GM21717 (cell line): ENCODE measurements around the gene AMACR.
A peak's percentile ranks its signal among the peaks of the same experiment; 100 is the strongest.
"Not testable (repeated sequence)": the region's sequence is repeated elsewhere in the genome, so short reads cannot be mapped to it uniquely, and the experiment has no call there.

Experiments used
- ATAC-seq: cut with Tn5 transposase; IDR thresholded peaks from one replicate; pipeline ENCODE4 v1.9.1; 2021; ENCODE audit warnings: mild to moderate bottlenecking, moderate library complexity; ENCODE audit not compliant: unreplicated experiment

AMACR gene

DNA sequence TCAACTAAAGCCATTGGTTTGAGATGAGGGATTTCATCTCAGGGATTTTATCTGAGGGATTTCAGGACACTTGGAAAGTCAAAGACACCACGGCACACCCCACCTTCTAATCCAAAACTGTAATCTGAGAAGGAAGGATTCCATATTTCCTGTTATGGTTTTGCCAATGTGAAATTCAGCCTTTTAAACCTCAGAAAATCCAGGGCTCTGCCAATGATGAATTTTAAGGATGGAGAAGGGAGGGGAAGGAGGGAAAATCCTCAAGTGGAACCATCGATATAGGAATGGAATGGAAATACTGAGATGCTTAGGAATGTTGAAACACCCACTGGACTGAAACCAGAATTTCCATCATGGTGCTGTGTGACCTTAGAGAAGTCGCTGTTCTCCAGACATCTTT lies 29.9 kb upstream of the AMACR start:
- ATAC-seq, result no peak

DNA sequence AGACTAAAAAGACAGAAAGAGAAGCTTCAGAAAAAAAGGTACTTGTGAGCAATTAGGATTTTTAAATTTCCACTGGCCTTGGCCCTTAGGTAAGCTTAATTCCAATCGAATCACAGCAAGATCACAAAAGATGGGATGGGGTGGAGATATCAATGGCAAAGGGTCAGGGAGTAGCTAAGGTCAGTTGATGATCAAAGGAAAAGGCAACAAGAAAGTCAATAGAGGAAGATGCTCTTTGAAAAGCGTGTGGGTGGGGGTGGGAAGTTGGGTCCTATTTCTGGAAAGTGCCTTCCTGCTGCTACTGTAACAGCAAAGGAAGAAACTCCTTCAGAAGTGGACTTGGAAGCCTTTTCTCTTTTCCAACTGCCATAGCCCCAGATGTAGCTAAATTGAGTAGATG lies 27.9 kb upstream of the AMACR start:
- no peak for ATAC-seq

GRCh38 chr5:34034534-34035327 lies 26.9 kb upstream of the AMACR start:
- no peak for ATAC-seq

DNA sequence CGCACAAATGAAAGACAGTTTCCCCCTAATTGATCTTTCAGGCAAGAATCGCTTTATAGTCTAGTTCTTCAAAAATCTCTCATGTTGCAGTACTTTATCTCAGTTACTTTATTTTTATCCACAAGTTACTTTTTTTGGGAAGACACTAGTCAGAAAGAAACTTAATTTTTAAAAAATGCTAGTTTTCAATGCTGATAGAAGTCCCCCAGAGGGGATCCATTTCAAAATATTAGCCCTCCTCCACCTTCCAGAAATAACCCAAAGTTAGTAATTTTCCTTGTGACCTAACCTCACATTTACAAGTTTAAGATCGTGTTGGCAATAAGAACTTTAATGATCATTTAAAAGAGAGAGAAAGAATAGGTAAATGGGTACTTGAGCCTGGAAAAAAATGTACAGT lies 24.1 kb upstream of the AMACR start:
- no peak for ATAC-seq

DNA sequence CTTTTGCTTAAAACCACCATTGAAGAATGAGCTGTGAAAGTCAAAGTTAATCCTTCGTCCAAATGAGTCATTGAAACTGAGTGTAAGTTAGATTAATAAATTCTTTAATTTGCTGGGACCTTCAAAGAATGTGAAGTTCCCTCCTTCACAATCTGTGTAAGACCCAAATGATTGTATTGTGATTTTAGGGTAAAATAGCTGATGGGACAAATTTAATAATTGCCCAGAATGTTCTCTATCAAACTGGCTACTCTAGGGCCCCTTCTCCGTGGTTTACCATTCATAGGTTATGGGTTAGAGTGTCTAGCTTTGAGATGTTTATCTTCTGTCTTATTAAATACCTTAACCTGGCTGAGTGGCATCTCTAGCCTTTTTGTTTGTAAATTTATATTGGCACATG lies 23.3 kb upstream of the AMACR start:
- no peak for ATAC-seq

GRCh38 chr5:34030585-34030984 lies 22.7 kb upstream of the AMACR start:
- not testable (repeated sequence) for ATAC-seq

GRCh38 chr5:34030048-34030447 lies 22.2 kb upstream of the AMACR start:
- no peak for ATAC-seq

GRCh38 chr5:34028349-34028748 lies 20.5 kb upstream of the AMACR start:
- ATAC-seq, result no peak

- no peak for ATAC-seq
Measured at GRCh38 chr5:34026089-34026761, 18.4 kb upstream of the AMACR start.

- ATAC-seq, result peak; percentile 87
Measured at GRCh38 chr5:34022121-34022705, 14.4 kb upstream of the AMACR start.

DNA sequence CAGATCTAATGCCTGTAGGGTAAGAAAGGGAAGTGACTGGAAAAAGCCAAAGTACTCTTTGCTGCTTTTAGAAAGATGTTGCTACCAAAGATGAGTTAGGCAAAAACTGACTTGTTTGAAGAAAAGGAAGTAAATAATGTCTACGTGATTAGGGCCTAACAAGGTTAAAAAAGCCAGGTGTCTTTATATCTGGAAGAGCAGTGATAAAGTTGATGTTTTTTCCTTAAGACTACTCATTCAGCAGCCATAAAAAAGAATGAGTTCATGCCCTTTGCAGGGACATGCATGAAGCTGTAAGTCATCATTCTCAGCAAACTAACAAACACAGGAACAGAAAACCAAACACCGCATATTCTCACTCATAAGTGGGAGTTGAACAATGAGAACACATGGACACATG lies 13.5 kb upstream of the AMACR start:
- ATAC-seq, result no peak

- no peak for ATAC-seq
Measured at GRCh38 chr5:34020726-34021125, 12.9 kb upstream of the AMACR start.

DNA sequence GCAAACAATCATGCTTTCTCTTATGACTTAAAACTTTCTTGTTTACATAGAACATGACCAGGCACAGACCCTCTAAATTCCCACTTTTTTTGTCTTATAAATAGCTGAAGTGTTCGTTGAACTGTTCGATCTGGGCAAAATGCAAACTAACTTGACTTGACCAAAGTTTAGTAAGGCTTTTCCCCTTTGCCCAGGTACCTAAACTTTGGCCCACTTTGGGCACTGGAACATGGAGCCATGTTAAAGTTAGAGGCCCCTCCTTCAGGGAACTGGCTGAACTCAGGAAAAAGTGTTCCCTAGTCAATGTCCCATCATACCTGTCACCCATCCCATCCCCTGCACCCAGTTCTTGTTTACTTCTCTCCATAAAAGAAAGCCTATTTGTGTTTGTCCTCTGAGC lies 9.4 kb upstream of the AMACR start:
- no peak for ATAC-seq

DNA sequence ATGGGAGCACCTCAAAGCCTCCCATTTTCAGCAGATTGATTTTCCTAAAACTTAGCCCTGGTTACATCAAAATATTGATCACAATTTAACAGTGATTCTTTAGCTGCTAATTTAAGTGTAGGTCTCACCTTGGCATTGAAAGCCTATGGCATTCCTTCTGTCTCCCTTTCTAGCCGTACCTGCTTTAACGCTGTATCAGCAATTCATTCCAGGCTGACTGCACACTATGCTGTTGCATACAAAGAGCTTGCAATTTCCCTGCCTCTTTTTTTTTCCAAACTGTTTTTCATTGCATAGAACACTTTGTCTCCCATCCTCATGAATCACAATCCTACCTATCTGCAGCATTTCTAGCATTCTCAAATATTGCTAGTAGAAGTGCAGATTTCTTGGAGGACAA lies 8.9 kb upstream of the AMACR start:
- no peak for ATAC-seq

DNA sequence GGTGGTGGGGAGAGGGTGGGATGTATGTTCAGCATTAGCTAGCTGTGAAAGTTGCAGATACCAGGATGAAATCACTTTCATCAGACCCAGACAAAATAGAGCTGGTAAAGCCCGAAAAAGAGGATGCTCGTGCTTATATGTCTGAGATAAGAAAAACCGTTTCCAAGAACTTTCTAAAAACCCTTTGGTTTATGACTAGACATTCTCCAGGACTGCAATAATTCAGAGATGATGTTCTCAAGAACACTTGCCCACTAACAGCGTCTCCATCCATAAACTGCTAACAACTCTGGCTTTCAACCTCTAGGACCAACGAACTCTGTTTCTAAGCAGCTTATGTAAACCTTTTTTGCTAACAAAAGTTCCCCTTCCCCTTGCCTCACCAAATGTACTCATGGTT lies 8.4 kb upstream of the AMACR start:
- ATAC-seq, result no peak

DNA sequence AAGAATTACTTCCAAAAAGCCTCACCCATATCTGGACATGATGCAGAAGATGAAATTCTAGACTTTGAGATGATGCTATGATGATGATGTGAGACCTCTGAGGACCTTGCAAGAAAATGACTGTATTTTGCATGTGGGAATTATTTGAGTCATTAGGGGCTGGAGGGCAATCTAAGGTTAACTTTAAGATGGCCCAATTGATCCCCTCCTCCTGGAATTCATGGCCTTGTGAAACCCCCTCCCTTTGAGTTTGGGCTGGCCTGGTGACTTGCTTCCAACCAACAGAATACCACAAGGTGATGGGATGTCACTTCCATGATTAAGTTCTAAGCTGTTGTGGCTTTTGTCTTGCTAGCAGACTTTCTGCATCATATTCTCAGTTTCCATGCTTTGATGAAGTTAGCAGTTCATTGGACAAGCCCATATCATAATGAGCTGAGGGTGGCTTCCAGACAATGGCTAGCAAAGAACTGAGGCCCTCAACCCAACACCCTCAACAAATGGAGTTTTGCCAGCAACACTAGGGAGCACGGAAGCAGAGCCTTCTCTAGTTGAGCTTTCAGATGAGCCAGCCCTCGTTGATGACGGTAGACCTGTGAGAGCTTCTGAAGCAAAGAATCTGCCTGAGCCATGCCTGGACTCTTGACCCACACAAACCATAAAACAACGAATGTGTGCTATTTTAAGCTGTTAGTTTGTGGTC lies 7.4 kb upstream of the AMACR start:
- ATAC-seq, result no peak

GRCh38 chr5:34014626-34015025 lies 6.8 kb upstream of the AMACR start:
- no peak for ATAC-seq

DNA sequence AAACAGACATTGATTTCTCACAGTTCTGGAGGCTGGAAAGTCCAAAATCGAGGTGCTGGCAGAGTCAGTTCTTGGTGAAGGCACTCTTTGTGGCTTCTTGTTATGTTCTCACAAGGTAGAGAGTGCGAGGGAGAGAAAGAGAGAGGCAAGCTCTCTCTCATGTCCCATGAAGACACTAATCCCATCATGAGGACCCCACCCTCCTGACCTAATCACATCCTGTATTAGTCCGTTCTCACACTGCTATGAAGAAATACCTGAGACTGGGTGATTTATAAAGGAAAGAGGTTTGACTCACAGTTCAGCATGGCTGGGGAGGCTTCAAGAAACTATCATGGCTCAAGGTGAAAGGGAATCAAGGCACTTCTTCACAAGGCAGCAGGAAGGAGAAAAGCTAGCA lies 5.7 kb upstream of the AMACR start:
- ATAC-seq, result no peak

DNA sequence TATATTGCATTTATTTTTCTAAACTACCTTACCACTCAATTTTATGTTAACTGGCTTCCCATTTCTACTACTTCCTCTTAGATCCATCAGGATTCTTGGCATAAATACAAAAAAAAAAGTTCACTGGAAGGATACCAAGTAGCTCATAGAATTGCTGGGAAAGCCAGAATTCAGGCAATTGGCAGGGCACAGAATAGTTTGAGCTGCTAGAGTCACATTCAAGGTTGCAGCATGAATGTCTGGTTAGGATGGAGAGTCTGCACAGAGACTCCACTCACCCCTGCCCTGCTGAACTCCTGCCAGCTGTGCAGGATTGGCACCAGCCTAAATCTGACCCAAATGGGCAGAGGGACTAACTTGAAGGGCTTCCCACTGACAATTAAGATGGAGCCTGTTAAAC lies 4.9 kb upstream of the AMACR start:
- no peak for ATAC-seq

GRCh38 chr5:34011536-34011935 lies 3.7 kb upstream of the AMACR start:
- ATAC-seq, result no peak

- ATAC-seq, result not testable (repeated sequence)
Measured at GRCh38 chr5:34010146-34010545, 2.3 kb upstream of the AMACR start.

DNA sequence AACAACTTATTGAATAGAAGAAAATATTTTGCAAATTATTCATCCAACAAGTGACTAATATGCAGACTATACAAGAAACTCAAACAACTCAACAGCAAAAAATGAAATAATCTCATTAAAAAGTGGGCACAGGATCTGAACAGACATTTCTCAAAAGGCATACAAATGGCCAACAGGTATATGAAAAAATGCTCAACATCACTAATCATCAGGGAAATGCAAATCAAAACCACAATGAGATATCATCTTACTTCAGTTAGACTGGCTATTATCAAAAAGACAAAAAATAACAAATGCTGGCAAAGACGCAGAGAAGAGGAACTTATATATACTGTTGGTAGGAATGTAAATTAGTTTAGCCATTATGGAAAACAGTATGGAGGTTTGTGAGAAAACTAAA lies 1.8 kb upstream of the AMACR start:
- ATAC-seq, result no peak
